SK-N-MC (cell line): ENCODE data around the gene POU4F2.

Experiments
- EZH2 ChIP-seq: fragments of 200-600 bp; sonication (generic); IDR thresholded peaks from one replicate; pipeline ENCODE4 v1.6.1; 2017; ENCODE audit warnings: antibody characterized with exemption
- FOXP2 ChIP-seq: optimal IDR thresholded peaks from 2 replicates; pipeline ENCODE3; 2011; ENCODE audit warnings: mild to moderate bottlenecking, moderate library complexity; ENCODE audit not compliant: insufficient read depth; ENCODE audit errors: extremely low read length, control extremely low read depth
- POLR2AphosphoS5 ChIP-seq: IDR thresholded peaks from 2 replicates; pipeline ENCODE4 v1.6.1; 2012; ENCODE audit warnings: mild to moderate bottlenecking, low read depth, low read length, borderline replicate concordance

DNA sequence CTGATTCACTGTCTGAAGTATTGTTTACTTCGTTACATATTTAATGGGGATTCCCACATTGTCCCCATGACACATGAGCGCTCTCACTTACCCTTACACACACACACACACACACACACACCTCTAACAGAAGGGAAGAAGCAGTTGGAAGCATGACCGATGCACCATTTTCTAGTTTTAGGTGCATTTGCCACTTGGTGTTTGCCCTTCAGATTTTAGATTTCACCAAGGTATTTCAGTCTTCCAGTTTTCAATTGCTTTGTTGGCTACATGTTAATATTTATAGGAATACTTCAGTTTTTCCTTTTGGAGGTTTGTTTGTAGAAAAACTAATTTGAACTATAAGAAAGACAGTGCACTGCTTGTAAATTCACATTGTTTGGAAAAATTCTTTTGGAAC is 3.1 kb downstream of the POU4F2 start:
- TF ChIP-seq POLR2AphosphoS5: no peak
- no peak for TF ChIP-seq EZH2
- TF ChIP-seq FOXP2: no peak
